H9 (cell line): ENCODE results near the gene OR7C1. TPM values are rescaled to one million over a fixed set of nuclear protein-coding genes. Genes with fewer than 3 reads are reported as not detected.
A peak's percentile ranks its signal among the peaks of the same experiment; 100 is the strongest.
"Not testable (repeated sequence)": the region's sequence is repeated elsewhere in the genome, so short reads cannot be mapped to it uniquely, and the experiment has no call there.

Experiments used
- DNase-seq: peaks from one replicate; pipeline ENCODE4 v3.0.0-alpha.2; 2017
- H2AFZ ChIP-seq: one replicate; pipeline ENCODE4 v1.6.1; 2013; ENCODE audit warnings: mild to moderate bottlenecking, low read length, control low read depth, moderate library complexity
- H2AK5ac ChIP-seq: 2 replicates; pipeline ENCODE4 v1.6.1; 2013; ENCODE audit warnings: low read length, control low read depth, mixed read lengths; ENCODE audit not compliant: insufficient read length
- H2BK120ac ChIP-seq: one replicate; pipeline ENCODE4 v1.6.1; 2013; ENCODE audit warnings: low read depth, mild to moderate bottlenecking, low read length, control low read depth, inconsistent platforms; ENCODE audit not compliant: poor library complexity, severe bottlenecking
- H2BK12ac ChIP-seq: 2 replicates; pipeline ENCODE4 v1.6.1; 2013; ENCODE audit warnings: low read length, control low read depth, mixed read lengths, low read depth; ENCODE audit not compliant: insufficient read length
- H2BK15ac ChIP-seq: 2 replicates; pipeline ENCODE4 v1.6.1; 2013; ENCODE audit warnings: low read depth, low read length, control low read depth
- H2BK20ac ChIP-seq: one replicate; pipeline ENCODE4 v1.6.1; 2013; ENCODE audit warnings: low read depth, mild to moderate bottlenecking, low read length, control low read depth, inconsistent platforms; ENCODE audit not compliant: poor library complexity, severe bottlenecking
- H2BK5ac ChIP-seq: 2 replicates; pipeline ENCODE4 v1.6.1; 2013; ENCODE audit warnings: low read length, control low read depth, mixed read lengths; ENCODE audit not compliant: insufficient read length
- H3K14ac ChIP-seq: 2 replicates; pipeline ENCODE4 v1.6.1; 2013; ENCODE audit warnings: low read length, control low read depth; ENCODE audit not compliant: insufficient read depth
- H3K18ac ChIP-seq: 2 replicates; pipeline ENCODE4 v1.6.1; 2013; ENCODE audit warnings: low read depth, mild to moderate bottlenecking, mixed read lengths, low read length, control low read depth; ENCODE audit not compliant: insufficient read length
- H3K23ac ChIP-seq: 2 replicates; pipeline ENCODE4 v1.6.1; 2013; ENCODE audit warnings: low read length, control low read depth, mixed read lengths, low read depth; ENCODE audit not compliant: insufficient read length
- H3K23me2 ChIP-seq: 2 replicates; pipeline ENCODE4 v1.6.1; 2013; ENCODE audit warnings: low read depth, mild to moderate bottlenecking, mixed read lengths, low read length, control low read depth; ENCODE audit not compliant: insufficient read length, poor library complexity, severe bottlenecking
- H3K27ac ChIP-seq: 2 replicates; pipeline ENCODE4 v1.5.1; 2013; ENCODE audit warnings: low read length, control low read depth, mixed read lengths, low read depth; ENCODE audit not compliant: insufficient read length
- H3K27me3 ChIP-seq: 2 replicates; pipeline ENCODE4 v1.6.1; 2013; ENCODE audit warnings: low read length, control low read depth, inconsistent platforms; ENCODE audit not compliant: insufficient read depth
- H3K4ac ChIP-seq: 2 replicates; pipeline ENCODE4 v1.6.1; 2013; ENCODE audit warnings: low read depth, mild to moderate bottlenecking, control low read depth, inconsistent platforms, low read length, moderate library complexity
- H3K4me1 ChIP-seq: 2 replicates; pipeline ENCODE4 v1.6.1; 2013; ENCODE audit warnings: low read length, control low read depth, inconsistent platforms; ENCODE audit not compliant: insufficient read depth
- H3K4me2 ChIP-seq: 2 replicates; pipeline ENCODE4 v1.6.1; 2013; ENCODE audit warnings: low read length, control low read depth, mixed read lengths; ENCODE audit not compliant: insufficient read length, insufficient read depth
- H3K56ac ChIP-seq: 2 replicates; pipeline ENCODE4 v1.6.1; 2013; ENCODE audit warnings: low read depth, mild to moderate bottlenecking, mixed read lengths, low read length, control low read depth; ENCODE audit not compliant: insufficient read length
- H3K79me1 ChIP-seq: 2 replicates; pipeline ENCODE4 v1.6.1; 2013; ENCODE audit warnings: low read depth, mild to moderate bottlenecking, moderate library complexity, low read length, control low read depth, inconsistent platforms; ENCODE audit not compliant: insufficient read depth, poor library complexity, severe bottlenecking
- H3K79me2 ChIP-seq: 2 replicates; pipeline ENCODE4 v1.6.1; 2013; ENCODE audit warnings: low read length, control low read depth, inconsistent platforms; ENCODE audit not compliant: insufficient read depth
- H3K9ac ChIP-seq: 2 replicates; pipeline ENCODE4 v1.6.1; 2013; ENCODE audit warnings: low read length, control low read depth, mixed read lengths; ENCODE audit not compliant: insufficient read length; ENCODE audit errors: extremely low read depth
- H3K9me3 ChIP-seq: one replicate; pipeline ENCODE4 v1.6.1; 2013; ENCODE audit warnings: low read depth, low read length, inconsistent platforms; ENCODE audit not compliant: control insufficient read depth
- H3T11ph ChIP-seq: one replicate; pipeline ENCODE4 v1.6.1; 2013; ENCODE audit warnings: mild to moderate bottlenecking, low read length, control low read depth, inconsistent platforms
- H4K20me1 ChIP-seq: one replicate; pipeline ENCODE4 v1.6.1; 2013; ENCODE audit not compliant: control insufficient read depth, insufficient read length, insufficient read depth
- H4K5ac ChIP-seq: 2 replicates; pipeline ENCODE4 v1.6.1; 2013; ENCODE audit warnings: low read depth, mild to moderate bottlenecking, mixed read lengths, low read length, control low read depth; ENCODE audit not compliant: insufficient read length
- H4K8ac ChIP-seq: replicated peaks from 2 replicates; pipeline ENCODE4 v1.6.1; 2013; ENCODE audit warnings: low read length, control low read depth, mixed read lengths, low read depth; ENCODE audit not compliant: insufficient read length
- H4K91ac ChIP-seq: 2 replicates; pipeline ENCODE4 v1.6.1; 2013; ENCODE audit warnings: low read depth, mild to moderate bottlenecking, moderate library complexity, mixed read lengths, low read length, control low read depth; ENCODE audit not compliant: insufficient read length
- H3K27ac Mint-ChIP-seq, 3 experiments: 2 replicates in 2 of 3; 3 replicates in 1 of 3; pipeline ENCODE4 v1.8.0; 2020 to 2021; ENCODE audit warnings: mixed read lengths in 3 of 3, mild to moderate bottlenecking in 1 of 3, moderate library complexity in 1 of 3
- H3K27me3 Mint-ChIP-seq: 2 replicates; pipeline ENCODE4 v1.8.0; 2021; ENCODE audit warnings: low read depth, mild to moderate bottlenecking, moderate library complexity, mixed read lengths
- H3K36me3 Mint-ChIP-seq, 3 experiments: 2 replicates in 2 of 3; 3 replicates in 1 of 3; pipeline ENCODE4 v1.8.0; 2020 to 2021; ENCODE audit warnings: low read depth in 3 of 3, mixed read lengths in 3 of 3; ENCODE audit not compliant: insufficient read depth in 1 of 3
- H3K4me1 Mint-ChIP-seq, 2 experiments: 2 replicates each; pipeline ENCODE4 v1.8.0; 2020; ENCODE audit warnings: mixed read lengths in 2 of 2
- H3K4me3 Mint-ChIP-seq, 2 experiments: 2 replicates in 1 of 2; 3 replicates in 1 of 2; pipeline ENCODE4 v1.8.0; 2020 to 2021; ENCODE audit warnings: mild to moderate bottlenecking in 2 of 2, mixed read lengths in 2 of 2, moderate library complexity in 1 of 2
- H3K9me3 Mint-ChIP-seq, 2 experiments: 2 replicates in 1 of 2; 3 replicates in 1 of 2; pipeline ENCODE4 v1.8.0; 2020; ENCODE audit warnings: mild to moderate bottlenecking in 2 of 2, mixed read lengths in 2 of 2, moderate library complexity in 1 of 2
- CTCF ChIP-seq: fragments of 200-600 bp; sonication (generic); conservative IDR thresholded peaks from 3 replicates; pipeline ENCODE4 v1.8.0; 2021; ENCODE audit warnings: antibody characterized with exemption, mild to moderate bottlenecking
- WGBS: extraction: QIAGEN DNeasy Blood & Tissue Kit; methylation state at CpG from one replicate; pipeline ENCODE4 v1.1.7; 2013; ENCODE audit warnings: missing lambda C conversion rate, low lambda C conversion rate, mixed read lengths; ENCODE audit not compliant: insufficient read length; ENCODE audit errors: extremely low coverage; 5-methylcytosine and 5-hydroxymethylcytosine counted together
- total RNA-seq: library from RNA; stranded (reverse); gene quantifications from 2 replicates; pipeline ENCODE4 v1.2.1, GENCODE V29; 2021

OR7C1 gene
- total RNA-seq, 1 experiment from 2014 or later, result not detected

GRCh38 chr19:14775869-14776586 lies 59.0 kb downstream of the OR7C1 start:
- peak overlapping the region; percentile 63 to 77 for H3K4me3 Mint-ChIP-seq
- peak overlapping the region in 1 of 3 experiments; percentile 75; a peak in 1 of 7 replicates for H3K27ac Mint-ChIP-seq

GRCh38 chr19:14775326-14775725 lies 59.7 kb downstream of the OR7C1 start:
- H2BK20ac ChIP-seq, H2BK120ac ChIP-seq, H3K4me1 Mint-ChIP-seq, H2BK15ac ChIP-seq, H4K20me1 ChIP-seq, H3K9ac ChIP-seq, H3K9me3 ChIP-seq, H2BK5ac ChIP-seq, H3K4me3 Mint-ChIP-seq, H3K23ac ChIP-seq, H3K18ac ChIP-seq, H3K14ac ChIP-seq, H3K56ac ChIP-seq, H2AK5ac ChIP-seq, H4K5ac ChIP-seq, H2AFZ ChIP-seq, H3K79me1 ChIP-seq, H3K27ac ChIP-seq, H3T11ph ChIP-seq, H3K79me2 ChIP-seq, H4K8ac ChIP-seq, H3K27me3 ChIP-seq, H3K4me1 ChIP-seq, H4K91ac ChIP-seq, H3K36me3 Mint-ChIP-seq, H3K4ac ChIP-seq, H3K27ac Mint-ChIP-seq, H2BK12ac ChIP-seq: not testable (repeated sequence)
- Mint-ChIP-seq H3K27me3 (peaks cover 22% of the 10 kb centered on the region), H3K9me3 (peaks cover 9 to 57% of the 10 kb centered on the region in 2 experiments; a peak in 4 of 5 replicates)
- WGBS, result no CpG with 5 or more reads among the region's 8 CpGs
- DNase-seq, result peak; percentile 18
- H3K4me2 ChIP-seq, result peak overlapping the region; percentile 73
- H3K23me2 ChIP-seq, result peaks cover 12% of the 10 kb centered on the region

More at GRCh38 chr19:14775869-14776586, 59.0 kb downstream of the OR7C1 start:
- no peaks in the 10 kb centered on the region; the same call in 1 of the 2 replicates for H3K4me1 ChIP-seq
- no peak overlapping the region for H3K9ac ChIP-seq
- no peak overlapping the region for H2AFZ ChIP-seq
- no peak overlapping the region for H2BK15ac ChIP-seq
- H3K4me2 ChIP-seq, result peak overlapping the region; percentile 73
- no CpG with 5 or more reads among the region's 22 CpGs for WGBS
- Mint-ChIP-seq H3K9me3 (peaks cover 9 to 59% of the 10 kb centered on the region in 2 experiments; a peak in 4 of 5 replicates), H3K4me1 (peaks cover 6 to 7% of the 10 kb centered on the region in 2 experiments; a peak in 3 of 4 replicates), H3K27me3 (peaks cover 22% of the 10 kb centered on the region), H3K36me3 (peaks cover 0 to 5% (median 0%) of the 10 kb centered on the region in 3 experiments; a peak in 3 of 7 replicates)
- H4K8ac ChIP-seq, result no peak overlapping the region
- no peaks in the 10 kb centered on the region for H3K27me3 ChIP-seq
- H2BK12ac ChIP-seq, result no peak overlapping the region
- H3T11ph ChIP-seq, result no peak overlapping the region
- peak; percentile 31 for DNase-seq
- peaks cover 12% of the 10 kb centered on the region for H3K23me2 ChIP-seq
- no peak overlapping the region for H3K56ac ChIP-seq
- TF ChIP-seq CTCF, result no peak
- no peak overlapping the region for H3K27ac ChIP-seq
- H3K79me2 ChIP-seq, result no peaks in the 10 kb centered on the region
- H4K20me1 ChIP-seq, result no peaks in the 10 kb centered on the region
- H3K79me1 ChIP-seq, result no peaks in the 10 kb centered on the region
- no peak overlapping the region for H2BK20ac ChIP-seq
- H3K4ac ChIP-seq, result no peak overlapping the region
- no peak overlapping the region for H4K91ac ChIP-seq
- no peak overlapping the region for H2BK120ac ChIP-seq
- no peak overlapping the region for H2BK5ac ChIP-seq
- H2AK5ac ChIP-seq, result no peak overlapping the region
- no peak overlapping the region; the same call in 1 of the 2 replicates for H3K14ac ChIP-seq
- no peak overlapping the region for H3K18ac ChIP-seq
- H3K9me3 ChIP-seq, result no peaks in the 10 kb centered on the region
- H3K23ac ChIP-seq, result no peak overlapping the region
- H4K5ac ChIP-seq, result no peak overlapping the region
